Esophagus (tissue), 2 donors: ENCODE measurements around the gene PTTG1IP. TPM values are rescaled to one million over a fixed set of nuclear protein-coding genes. Genes with fewer than 3 reads are reported as not detected.

Source experiments
- H3K27ac ChIP-seq, 2 donors: one replicate each; pipeline ENCODE4 v1.5.1; 2013; ENCODE audit warnings: low read depth in 2 of 2, mild to moderate bottlenecking in 2 of 2, inconsistent platforms in 1 of 2, low read length in 1 of 2, moderate library complexity in 1 of 2
- H3K27me3 ChIP-seq, 2 donors: one replicate each; pipeline ENCODE4 v1.6.1; 2013; ENCODE audit warnings: low read length in 2 of 2, control low read depth in 1 of 2, mild to moderate bottlenecking in 1 of 2; ENCODE audit not compliant: insufficient read depth in 2 of 2, control insufficient read depth in 1 of 2
- H3K36me3 ChIP-seq, 2 donors: one replicate each; pipeline ENCODE4 v1.6.1; 2013; ENCODE audit warnings: low read length in 1 of 2; ENCODE audit not compliant: control insufficient read depth in 2 of 2, insufficient read depth in 2 of 2
- H3K4me1 ChIP-seq, 2 donors: one replicate each; pipeline ENCODE4 v1.6.1; 2013; ENCODE audit warnings: low read length in 1 of 2; ENCODE audit not compliant: control insufficient read depth in 2 of 2, insufficient read depth in 2 of 2
- H3K4me3 ChIP-seq, 2 donors: one replicate each; pipeline ENCODE4 v1.5.1; 2013; ENCODE audit warnings: low read length in 2 of 2, mild to moderate bottlenecking in 2 of 2, low read depth in 1 of 2, moderate library complexity in 1 of 2
- H3K9me3 ChIP-seq, 2 donors: one replicate each; pipeline ENCODE4 v1.6.1; 2013; ENCODE audit warnings: mild to moderate bottlenecking in 2 of 2, low read depth in 1 of 2, low read length in 1 of 2, moderate library complexity in 1 of 2; ENCODE audit not compliant: control insufficient read depth in 2 of 2, insufficient read depth in 1 of 2
- WGBS, 2 donors: extraction: QIAGEN DNeasy Blood & Tissue Kit; methylation state at CpG; one replicate each; pipeline ENCODE4 v1.1.7; 2013; 5-methylcytosine and 5-hydroxymethylcytosine counted together
- polyA plus RNA-seq, 2 donors: library from polyadenylated mRNA; stranded (reverse); fragments of 200-250 nt; gene quantifications; one replicate each; pipeline ENCODE4 v1.2.3, GENCODE V29; 2013
- donor health status: healthy with polysubstance abuse.
- donor health status: Bipolar disorder and iron deficiency.

PTTG1IP gene
- polyA plus RNA-seq, 2 donors, result 45.8 to 47.4 TPM

GRCh38 chr21:44805859-44806258 is 67.6 kb downstream of the PTTG1IP start:
- peaks cover 0 to 5% of the 10 kb centered on the region in 2 donors for H3K4me1 ChIP-seq
- WGBS, 2 donors, result 86 to 90% methylated on average over 4 of the region's 4 CpGs
- H3K27ac ChIP-seq, result no peak overlapping the region
- no peaks in the 10 kb centered on the region for H3K27me3 ChIP-seq
- H3K4me3 ChIP-seq, result no peak overlapping the region
- peaks cover 0 to 25% of the 10 kb centered on the region in 2 donors for H3K36me3 ChIP-seq
- H3K9me3 ChIP-seq, result no peaks in the 10 kb centered on the region

GRCh38 chr21:44805226-44805625 is 68.3 kb downstream of the PTTG1IP start:
- Histone ChIP-seq H3K27me3 (no peaks in the 10 kb centered on the region), H3K27ac (no peak overlapping the region), H3K36me3 (peaks cover 0 to 19% of the 10 kb centered on the region in 2 donors), H3K4me3 (no peak overlapping the region), H3K4me1 (peaks cover 0 to 2% of the 10 kb centered on the region in 2 donors), H3K9me3 (no peaks in the 10 kb centered on the region)
- 76 to 82% methylated on average over 4 of the region's 4 CpGs for WGBS, 2 donors

- H3K9me3 ChIP-seq, result no peaks in the 10 kb centered on the region
- peaks cover 0 to 2% of the 10 kb centered on the region in 2 donors for H3K4me1 ChIP-seq
- no peaks in the 10 kb centered on the region for H3K27me3 ChIP-seq
- 51 to 60% methylated on average over 6 of the region's 6 CpGs for WGBS, 2 donors
- H3K4me3 ChIP-seq, result no peak overlapping the region
- no peak overlapping the region for H3K27ac ChIP-seq
- H3K36me3 ChIP-seq, result peaks cover 0 to 16% of the 10 kb centered on the region in 2 donors
Observed at GRCh38 chr21:44804762-44805161, 68.7 kb downstream of the PTTG1IP start.

GRCh38 chr21:44803651-44804050 is 69.8 kb downstream of the PTTG1IP start:
- H3K9me3 ChIP-seq, result no peaks in the 10 kb centered on the region
- H3K27ac ChIP-seq, result no peak overlapping the region
- H3K27me3 ChIP-seq, result no peaks in the 10 kb centered on the region
- H3K36me3 ChIP-seq, result peaks cover 0 to 13% of the 10 kb centered on the region in 2 donors
- H3K4me1 ChIP-seq, result peaks cover 0 to 2% of the 10 kb centered on the region in 2 donors
- H3K4me3 ChIP-seq, result no peak overlapping the region
- WGBS, 2 donors, result 66 to 74% methylated on average over 3 of the region's 3 CpGs

- H3K4me1 ChIP-seq, result peaks cover 0 to 2% of the 10 kb centered on the region in 2 donors
- peak overlapping the region; percentile 90 to 99 for H3K4me3 ChIP-seq
- H3K9me3 ChIP-seq, result no peaks in the 10 kb centered on the region
- 21 to 22% methylated on average over 31 to 32 of the region's 32 CpGs for WGBS, 2 donors
- H3K27me3 ChIP-seq, result no peaks in the 10 kb centered on the region
- H3K27ac ChIP-seq, result peak overlapping the region in 1 of 2 donors; percentile 5
- peaks cover 0 to 10% of the 10 kb centered on the region in 2 donors for H3K36me3 ChIP-seq
Observed at GRCh38 chr21:44802396-44803153, 70.9 kb downstream of the PTTG1IP start.

GRCh38 chr21:44801468-44802395 is 71.8 kb downstream of the PTTG1IP start, which contains the start of gene UBE2G2:
TSS of gene UBE2G2 (minus strand) at chr21:44801820. CDS start at chr21:44801748, 72 bp downstream.
- WGBS, 2 donors, result 0 to 1% methylated on average over 82 to 97 of the region's 97 CpGs
- peaks cover 0 to 7% of the 10 kb centered on the region in 2 donors for H3K36me3 ChIP-seq
- H3K9me3 ChIP-seq, result no peaks in the 10 kb centered on the region
- peak within 1 kb of the TSS; percentile 52 to 86 for H3K27ac ChIP-seq
- peaks cover 0 to 2% of the 10 kb centered on the region in 2 donors for H3K4me1 ChIP-seq
- H3K4me3 ChIP-seq, result peak within 1 kb of the TSS; percentile 90 to 99
- H3K27me3 ChIP-seq, result no peaks in the 10 kb centered on the region

GRCh38 chr21:44800971-44801467 is 72.5 kb downstream of the PTTG1IP start:
- H3K36me3 ChIP-seq, result peaks cover 0 to 3% of the 10 kb centered on the region in 2 donors
- H3K9me3 ChIP-seq, result no peaks in the 10 kb centered on the region
- peak overlapping the region; percentile 52 to 86 for H3K27ac ChIP-seq
- no peaks in the 10 kb centered on the region for H3K27me3 ChIP-seq
- peak overlapping the region; percentile 90 to 99 for H3K4me3 ChIP-seq
- peaks cover 0 to 2% of the 10 kb centered on the region in 2 donors for H3K4me1 ChIP-seq
- WGBS, 2 donors, result 2 to 4% methylated on average over 17 of the region's 17 CpGs

GRCh38 chr21:44800103-44800502 is 73.4 kb downstream of the PTTG1IP start:
- WGBS, 2 donors, result 48 to 53% methylated on average over 12 of the region's 12 CpGs
- no peak overlapping the region for H3K27ac ChIP-seq
- no peaks in the 10 kb centered on the region for H3K27me3 ChIP-seq
- peaks cover 0 to 3% of the 10 kb centered on the region in 2 donors for H3K36me3 ChIP-seq
- H3K4me1 ChIP-seq, result peaks cover 0 to 2% of the 10 kb centered on the region in 2 donors
- peak overlapping the region in 1 of 2 donors; percentile 99 for H3K4me3 ChIP-seq
- no peaks in the 10 kb centered on the region for H3K9me3 ChIP-seq

- no peak overlapping the region for H3K4me3 ChIP-seq
- WGBS, 2 donors, result 56 to 67% methylated on average over 1 of the region's 1 CpG
Observed at GRCh38 chr21:44799646-44800045, 73.8 kb downstream of the PTTG1IP start.

More at GRCh38 chr21:44799646-44800045, 73.8 kb downstream of the PTTG1IP start:
- H3K27me3 ChIP-seq, result no peaks in the 10 kb centered on the region
- no peaks in the 10 kb centered on the region for H3K9me3 ChIP-seq
- H3K36me3 ChIP-seq, result no peaks in the 10 kb centered on the region
- H3K4me1 ChIP-seq, result peaks cover 0 to 2% of the 10 kb centered on the region in 2 donors
- no peak overlapping the region for H3K27ac ChIP-seq
